ENCODE results near the gene PSMB4.

Gene PSMB4

DNA sequence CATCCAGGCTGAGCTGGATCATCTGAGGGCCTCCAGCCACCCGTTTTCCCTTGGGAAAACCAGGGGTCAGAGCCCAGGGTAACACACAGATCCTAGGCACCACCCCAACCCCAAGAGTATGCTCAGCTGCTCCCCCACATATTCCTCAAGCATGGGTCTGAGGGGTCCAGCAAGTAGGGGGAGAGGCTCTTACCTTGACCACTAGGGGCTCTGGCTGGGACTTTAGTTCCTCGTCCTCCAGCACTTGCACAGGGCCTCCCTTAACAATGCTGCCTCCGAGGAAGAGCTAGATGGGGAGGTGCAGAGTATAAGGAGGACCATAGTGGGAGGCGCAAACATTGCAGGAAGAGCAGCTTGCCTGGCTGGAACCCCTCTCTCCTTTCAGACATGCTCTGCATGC, 34.4 kb upstream of the PSMB4 start:
- no peak overlapping the region for H3K4me2 ChIP-seq (ENCODE audit: low read depth, low read length)
- no peaks in the 10 kb centered on the region for H3K9me2 ChIP-seq (replicated peaks; ENCODE audit: insufficient read depth, low read length)
- TF ChIP-seq, protein P1, sequence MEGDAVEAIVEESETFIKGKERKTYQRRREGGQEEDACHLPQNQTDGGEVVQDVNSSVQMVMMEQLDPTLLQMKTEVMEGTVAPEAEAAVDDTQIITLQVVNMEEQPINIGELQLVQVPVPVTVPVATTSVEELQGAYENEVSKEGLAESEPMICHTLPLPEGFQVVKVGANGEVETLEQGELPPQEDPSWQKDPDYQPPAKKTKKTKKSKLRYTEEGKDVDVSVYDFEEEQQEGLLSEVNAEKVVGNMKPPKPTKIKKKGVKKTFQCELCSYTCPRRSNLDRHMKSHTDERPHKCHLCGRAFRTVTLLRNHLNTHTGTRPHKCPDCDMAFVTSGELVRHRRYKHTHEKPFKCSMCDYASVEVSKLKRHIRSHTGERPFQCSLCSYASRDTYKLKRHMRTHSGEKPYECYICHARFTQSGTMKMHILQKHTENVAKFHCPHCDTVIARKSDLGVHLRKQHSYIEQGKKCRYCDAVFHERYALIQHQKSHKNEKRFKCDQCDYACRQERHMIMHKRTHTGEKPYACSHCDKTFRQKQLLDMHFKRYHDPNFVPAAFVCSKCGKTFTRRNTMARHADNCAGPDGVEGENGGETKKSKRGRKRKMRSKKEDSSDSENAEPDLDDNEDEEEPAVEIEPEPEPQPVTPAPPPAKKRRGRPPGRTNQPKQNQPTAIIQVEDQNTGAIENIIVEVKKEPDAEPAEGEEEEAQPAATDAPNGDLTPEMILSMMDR (IDR thresholded peaks at IDR 0.05; ENCODE audit: low read length): no peak
- no peak for TF ChIP-seq EZH2 (optimal IDR thresholded peaks at IDR 0.05; ENCODE audit: low read depth, low read length)
- TF ChIP-seq EZH2phosphoT487 (IDR thresholded peaks at IDR 0.05; ENCODE audit: low read length): no peak
- H4K20me1 ChIP-seq (ENCODE audit: insufficient read depth, low read length): no peaks in the 10 kb centered on the region
- H3K9me3 ChIP-seq (replicated peaks; ENCODE audit: insufficient read depth, low read length): no peaks in the 10 kb centered on the region
- no peak overlapping the region for H2AFZ ChIP-seq (ENCODE audit: low read length)
- H3K27ac ChIP-seq (ENCODE audit: low read length): no peak overlapping the region
- H3F3A ChIP-seq (ENCODE audit: insufficient read depth, low read length): no peaks in the 10 kb centered on the region
- no peaks in the 10 kb centered on the region for H3K4me1 ChIP-seq (ENCODE audit: low read length)
- no peak overlapping the region for H3K9ac ChIP-seq (ENCODE audit: low read length)
- H3K79me2 ChIP-seq (ENCODE audit: low read length): no peaks in the 10 kb centered on the region
- H3K36me3 ChIP-seq (replicated peaks; ENCODE audit: insufficient read depth, low read length): no peaks in the 10 kb centered on the region
- no peak overlapping the region for H3K4me3 ChIP-seq (ENCODE audit: low read length)
- no peak for DNase-seq
- H3K27me3 ChIP-seq (replicated peaks; ENCODE audit: insufficient read depth, low read length): no peaks in the 10 kb centered on the region

DNA sequence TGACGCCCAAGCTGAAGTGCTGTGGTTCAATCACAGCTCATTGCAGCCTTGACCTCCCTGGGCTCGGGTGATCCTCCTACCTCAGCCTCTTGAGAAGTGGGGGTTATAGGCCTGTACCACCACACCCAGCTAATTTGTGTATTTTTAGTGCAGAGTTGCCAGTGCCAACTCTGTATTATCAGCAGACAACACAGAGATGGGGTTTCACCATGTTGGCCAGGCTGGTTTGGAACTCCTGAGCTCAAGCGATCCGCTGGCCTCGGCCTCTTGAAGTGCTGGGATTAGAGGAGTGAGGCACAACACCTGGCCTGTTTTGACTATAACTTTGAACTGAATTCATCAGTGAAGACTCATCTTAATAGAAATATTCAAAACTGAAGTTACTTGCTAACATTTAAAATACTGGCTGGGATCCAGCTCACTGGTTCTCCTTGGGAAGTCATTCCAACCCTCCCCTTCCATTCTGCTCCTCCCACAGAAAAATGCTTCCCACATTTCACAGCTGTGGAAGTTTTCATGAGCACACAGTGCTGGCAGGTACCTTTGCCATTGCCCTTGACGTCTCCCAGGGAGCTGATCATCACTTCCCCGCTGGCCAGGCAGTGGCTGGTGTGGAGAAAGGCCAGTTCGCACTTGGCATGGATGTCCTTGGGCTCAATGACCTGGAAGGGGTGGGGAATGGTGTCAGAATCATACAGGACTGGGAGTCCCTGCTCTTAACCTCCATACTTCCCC, 31.5 kb upstream of the PSMB4 start:
- Histone ChIP-seq H3K27ac (ENCODE audit: low read length) (no peak overlapping the region), H2AFZ (ENCODE audit: low read length) (no peak overlapping the region), H3K79me2 (ENCODE audit: low read length) (no peaks in the 10 kb centered on the region), H3K9ac (ENCODE audit: low read length) (no peak overlapping the region), H4K20me1 (ENCODE audit: insufficient read depth, low read length) (no peaks in the 10 kb centered on the region), H3K36me3 (replicated peaks; ENCODE audit: insufficient read depth, low read length) (no peaks in the 10 kb centered on the region), H3K9me3 (replicated peaks; ENCODE audit: insufficient read depth, low read length) (no peaks in the 10 kb centered on the region), H3K4me1 (ENCODE audit: low read length) (no peaks in the 10 kb centered on the region), H3K9me2 (replicated peaks; ENCODE audit: insufficient read depth, low read length) (no peaks in the 10 kb centered on the region), H3K4me2 (ENCODE audit: low read depth, low read length) (no peak overlapping the region), H3K4me3 (ENCODE audit: low read length) (no peak overlapping the region), H3F3A (ENCODE audit: insufficient read depth, low read length) (no peaks in the 10 kb centered on the region), H3K27me3 (replicated peaks; ENCODE audit: insufficient read depth, low read length) (no peaks in the 10 kb centered on the region)
- no peak for DNase-seq
- TF ChIP-seq EZH2 (optimal IDR thresholded peaks at IDR 0.05; ENCODE audit: low read depth, low read length) (no peak), EZH2phosphoT487 (IDR thresholded peaks at IDR 0.05; ENCODE audit: low read length) (no peak)
- TF ChIP-seq, protein P1 (IDR thresholded peaks at IDR 0.05; ENCODE audit: low read length): no peak

DNA sequence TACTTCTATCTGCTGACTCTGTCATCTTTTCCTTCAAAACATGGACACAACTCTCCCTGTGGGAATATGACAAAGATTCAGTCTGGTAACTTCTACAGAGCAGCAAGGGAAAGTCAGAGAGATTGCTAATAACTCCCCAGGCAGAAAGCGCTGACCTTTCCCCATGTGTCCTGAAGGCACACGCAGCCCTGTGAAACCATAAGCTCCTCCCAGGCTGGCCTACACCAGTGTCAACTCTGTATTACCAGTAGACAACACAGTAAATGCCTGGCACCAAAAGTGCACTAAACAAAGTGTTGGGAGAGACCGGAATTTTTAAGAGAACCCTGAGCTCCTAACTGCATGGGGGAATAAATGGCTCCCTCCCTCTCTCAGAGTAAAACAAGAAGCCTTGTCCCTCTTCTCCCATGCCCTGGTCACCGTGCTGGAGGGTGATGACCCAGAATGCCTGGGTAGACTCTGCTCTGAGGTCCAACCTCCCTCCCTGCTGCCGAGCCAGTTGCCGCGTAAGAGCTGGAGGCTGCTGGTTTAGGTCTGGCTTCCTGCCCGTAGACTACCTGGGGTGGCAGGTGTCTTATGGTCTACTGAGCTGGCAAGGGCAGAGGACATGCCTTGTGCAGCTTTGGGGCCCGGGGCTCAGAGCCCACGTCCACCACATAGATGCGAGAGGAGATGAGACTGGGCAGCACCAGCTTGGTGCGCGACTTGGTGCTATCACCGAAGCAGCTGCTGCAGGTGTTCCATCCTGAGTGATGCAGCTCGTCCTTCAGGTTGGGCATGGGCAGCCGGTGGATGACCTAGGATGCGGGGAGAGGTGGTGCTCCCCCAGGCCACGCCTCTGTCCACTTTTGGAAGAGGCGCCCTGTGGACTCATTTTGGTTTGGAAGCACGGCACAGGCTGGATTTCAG, 30.7 kb upstream of the PSMB4 start:
- TF ChIP-seq EZH2phosphoT487 (IDR thresholded peaks at IDR 0.05; ENCODE audit: low read length): no peak
- TF ChIP-seq, protein P1 (IDR thresholded peaks at IDR 0.05; ENCODE audit: low read length): no peak
- no peak overlapping the region for H3K4me3 ChIP-seq (ENCODE audit: low read length)
- H3K9me2 ChIP-seq (replicated peaks; ENCODE audit: insufficient read depth, low read length): no peaks in the 10 kb centered on the region
- no peaks in the 10 kb centered on the region for H3K79me2 ChIP-seq (ENCODE audit: low read length)
- no peaks in the 10 kb centered on the region for H3F3A ChIP-seq (ENCODE audit: insufficient read depth, low read length)
- H3K4me2 ChIP-seq (ENCODE audit: low read depth, low read length): no peak overlapping the region
- no peaks in the 10 kb centered on the region for H3K4me1 ChIP-seq (ENCODE audit: low read length)
- H3K9me3 ChIP-seq (replicated peaks; ENCODE audit: insufficient read depth, low read length): no peaks in the 10 kb centered on the region
- no peak for DNase-seq
- no peak overlapping the region for H3K27ac ChIP-seq (ENCODE audit: low read length)
- H3K9ac ChIP-seq (ENCODE audit: low read length): no peak overlapping the region
- H2AFZ ChIP-seq (ENCODE audit: low read length): no peak overlapping the region
- H3K27me3 ChIP-seq (replicated peaks; ENCODE audit: insufficient read depth, low read length): no peaks in the 10 kb centered on the region
- H4K20me1 ChIP-seq (ENCODE audit: insufficient read depth, low read length): no peaks in the 10 kb centered on the region
- H3K36me3 ChIP-seq (replicated peaks; ENCODE audit: insufficient read depth, low read length): no peaks in the 10 kb centered on the region
